Mucosa of stomach (tissue), 1 donor: ENCODE data around the gene TNFSF12.

Experiments used
- H3K27me3 ChIP-seq: one replicate; pipeline ENCODE4 v1.7.0; 2013; ENCODE audit warnings: mild to moderate bottlenecking, low read length; ENCODE audit not compliant: control insufficient read depth, insufficient read depth
- H3K36me3 ChIP-seq: one replicate; pipeline ENCODE4 v1.7.0; 2013; ENCODE audit warnings: low read length; ENCODE audit not compliant: control insufficient read depth, insufficient read depth
- H3K4me1 ChIP-seq: one replicate; pipeline ENCODE4 v1.7.0; 2013; ENCODE audit warnings: mild to moderate bottlenecking, low read length; ENCODE audit not compliant: control insufficient read depth, insufficient read depth
- H3K4me3 ChIP-seq: one replicate; pipeline ENCODE4 v1.7.0; 2013; ENCODE audit warnings: low read length
- H3K9ac ChIP-seq: one replicate; pipeline ENCODE4 v1.7.0; 2013; ENCODE audit warnings: mild to moderate bottlenecking, low read length, moderate library complexity
- H3K9me3 ChIP-seq: one replicate; pipeline ENCODE4 v1.7.0; 2013; ENCODE audit warnings: mild to moderate bottlenecking, low read length, moderate library complexity; ENCODE audit not compliant: control insufficient read depth
- donor health status: Pancreatic carcinoma.

The TNFSF12 gene

GRCh38 chr17:7548585-7549400, at the start of gene TNFSF12:
Gene TNFSF12, plus strand, starts transcription at chr17:7549058. Its CDS starts 96 bp downstream, at chr17:7549154.
- Histone ChIP-seq H3K9me3 (no peaks in the 10 kb centered on the region), H3K9ac (peak within 1 kb of the TSS; percentile 77), H3K4me3 (peak within 1 kb of the TSS; percentile 29), H3K4me1 (peaks cover 20% of the 10 kb centered on the region), H3K27me3 (no peaks in the 10 kb centered on the region), H3K36me3 (no peaks in the 10 kb centered on the region)

- H3K9ac ChIP-seq: no peak overlapping the region
- H3K9me3 ChIP-seq: no peaks in the 10 kb centered on the region
- H3K4me3 ChIP-seq: no peak overlapping the region
- H3K4me1 ChIP-seq: no peaks in the 10 kb centered on the region
- no peaks in the 10 kb centered on the region for H3K27me3 ChIP-seq
- H3K36me3 ChIP-seq: peaks cover 41% of the 10 kb centered on the region
Measured at GRCh38 chr17:7499161-7499560, 49.7 kb upstream of the TNFSF12 start.

- peaks cover 41% of the 10 kb centered on the region for H3K36me3 ChIP-seq
- no peaks in the 10 kb centered on the region for H3K4me1 ChIP-seq
- H3K4me3 ChIP-seq: no peak overlapping the region
- H3K27me3 ChIP-seq: no peaks in the 10 kb centered on the region
- no peaks in the 10 kb centered on the region for H3K9me3 ChIP-seq
- no peak overlapping the region for H3K9ac ChIP-seq
Measured at GRCh38 chr17:7501729-7502128, 47.1 kb upstream of the TNFSF12 start.

DNA sequence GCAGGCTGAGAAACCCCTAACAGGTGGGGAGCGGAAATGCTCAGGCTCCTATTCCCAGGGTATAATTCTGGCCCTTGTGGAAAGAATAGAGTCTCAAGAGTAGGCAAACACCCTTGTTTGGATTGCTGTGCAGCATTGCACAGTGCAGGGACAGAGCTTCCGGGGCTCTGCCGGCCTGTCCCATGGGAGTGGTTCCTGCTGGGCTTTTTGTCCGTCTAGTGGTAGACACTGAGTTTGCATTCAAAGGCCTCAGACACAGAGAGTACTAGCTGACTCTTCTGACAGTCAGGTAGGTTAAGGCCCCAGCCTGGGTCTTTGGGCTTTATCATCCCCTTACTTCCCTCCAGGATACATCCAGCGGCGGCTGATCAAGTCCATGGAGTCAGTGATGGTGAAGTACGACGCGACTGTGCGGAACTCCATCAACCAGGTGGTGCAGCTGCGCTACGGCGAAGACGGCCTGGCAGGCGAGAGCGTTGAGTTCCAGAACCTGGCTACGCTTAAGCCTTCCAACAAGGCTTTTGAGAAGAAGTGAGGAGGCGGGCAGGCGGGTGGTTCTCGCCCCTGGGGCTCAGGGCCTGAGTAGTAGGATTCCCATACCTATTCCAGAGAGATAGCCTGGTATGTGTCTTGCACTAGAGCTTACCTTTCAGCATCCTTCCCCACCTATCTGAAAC, 46.5 kb upstream of the TNFSF12 start:
- peaks cover 41% of the 10 kb centered on the region for H3K36me3 ChIP-seq
- H3K4me3 ChIP-seq: no peak overlapping the region
- no peaks in the 10 kb centered on the region for H3K27me3 ChIP-seq
- no peak overlapping the region for H3K9ac ChIP-seq
- H3K9me3 ChIP-seq: no peaks in the 10 kb centered on the region
- H3K4me1 ChIP-seq: no peaks in the 10 kb centered on the region

GRCh38 chr17:7502987-7503386, 45.9 kb upstream of the TNFSF12 start:
- Histone ChIP-seq H3K36me3 (peaks cover 42% of the 10 kb centered on the region), H3K9me3 (no peaks in the 10 kb centered on the region), H3K4me3 (no peak overlapping the region), H3K27me3 (no peaks in the 10 kb centered on the region), H3K9ac (no peak overlapping the region), H3K4me1 (no peaks in the 10 kb centered on the region)

DNA sequence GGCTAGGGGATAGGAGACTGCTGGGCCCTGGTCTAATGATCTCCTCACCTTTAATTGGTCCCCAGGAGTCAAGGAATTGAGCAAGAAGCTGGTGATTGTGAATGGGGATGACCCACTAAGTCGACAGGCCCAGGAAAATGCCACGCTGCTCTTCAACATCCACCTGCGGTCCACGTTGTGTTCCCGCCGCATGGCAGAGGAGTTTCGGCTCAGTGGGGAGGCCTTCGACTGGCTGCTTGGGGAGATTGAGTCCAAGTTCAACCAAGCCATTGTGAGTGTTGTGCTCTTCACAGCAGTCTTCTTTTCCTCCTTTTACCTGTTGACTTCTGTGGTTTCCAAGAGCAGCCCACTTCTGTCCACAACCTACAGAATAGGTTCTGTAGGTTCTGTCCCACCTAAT, 45.3 kb upstream of the TNFSF12 start:
- Histone ChIP-seq H3K9me3 (no peaks in the 10 kb centered on the region), H3K4me1 (no peaks in the 10 kb centered on the region), H3K4me3 (no peak overlapping the region), H3K27me3 (no peaks in the 10 kb centered on the region), H3K9ac (no peak overlapping the region), H3K36me3 (peaks cover 47% of the 10 kb centered on the region)

- H3K4me3 ChIP-seq: no peak overlapping the region
- no peaks in the 10 kb centered on the region for H3K9me3 ChIP-seq
- peaks cover 40% of the 10 kb centered on the region for H3K36me3 ChIP-seq
- H3K4me1 ChIP-seq: no peaks in the 10 kb centered on the region
- no peaks in the 10 kb centered on the region for H3K27me3 ChIP-seq
- no peak overlapping the region for H3K9ac ChIP-seq
Measured at GRCh38 chr17:7508145-7508544, 40.7 kb upstream of the TNFSF12 start.

- Histone ChIP-seq H3K9me3 (no peaks in the 10 kb centered on the region), H3K36me3 (peaks cover 38% of the 10 kb centered on the region), H3K9ac (no peak overlapping the region), H3K27me3 (no peaks in the 10 kb centered on the region), H3K4me1 (no peaks in the 10 kb centered on the region), H3K4me3 (no peak overlapping the region)
Measured at GRCh38 chr17:7508846-7509245, 40.0 kb upstream of the TNFSF12 start.

GRCh38 chr17:7509937-7510336, 38.9 kb upstream of the TNFSF12 start:
- H3K9me3 ChIP-seq: no peaks in the 10 kb centered on the region
- peaks cover 41% of the 10 kb centered on the region for H3K36me3 ChIP-seq
- H3K27me3 ChIP-seq: no peaks in the 10 kb centered on the region
- H3K4me1 ChIP-seq: peaks cover under 1% of the 10 kb centered on the region
- H3K9ac ChIP-seq: no peak overlapping the region
- H3K4me3 ChIP-seq: no peak overlapping the region

GRCh38 chr17:7511108-7511507, 37.8 kb upstream of the TNFSF12 start:
- Histone ChIP-seq H3K4me1 (peaks cover 9% of the 10 kb centered on the region), H3K9ac (no peak overlapping the region), H3K27me3 (no peaks in the 10 kb centered on the region), H3K36me3 (peaks cover 41% of the 10 kb centered on the region), H3K4me3 (no peak overlapping the region), H3K9me3 (no peaks in the 10 kb centered on the region)

DNA sequence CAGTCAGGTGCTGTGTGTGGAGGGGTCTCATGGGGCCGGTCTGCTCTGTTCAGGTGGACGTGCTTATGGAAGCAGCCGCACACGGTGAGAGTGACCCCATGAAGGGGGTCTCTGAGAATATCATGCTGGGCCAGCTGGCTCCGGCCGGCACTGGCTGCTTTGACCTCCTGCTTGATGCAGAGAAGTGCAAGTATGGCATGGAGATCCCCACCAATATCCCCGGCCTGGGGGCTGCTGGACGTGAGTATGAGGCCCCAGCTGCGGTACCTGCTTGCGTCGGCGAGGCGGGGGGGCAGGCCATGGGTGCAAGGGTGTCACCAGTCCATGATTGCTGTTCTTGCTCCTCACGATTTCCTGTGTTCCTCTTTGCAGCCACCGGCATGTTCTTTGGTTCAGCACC, 36.8 kb upstream of the TNFSF12 start:
- Histone ChIP-seq H3K4me1 (peaks cover 14% of the 10 kb centered on the region), H3K9me3 (no peaks in the 10 kb centered on the region), H3K9ac (no peak overlapping the region), H3K4me3 (no peak overlapping the region), H3K27me3 (no peaks in the 10 kb centered on the region), H3K36me3 (peaks cover 41% of the 10 kb centered on the region)

- H3K4me3 ChIP-seq: no peak overlapping the region
- no peaks in the 10 kb centered on the region for H3K9me3 ChIP-seq
- H3K4me1 ChIP-seq: peaks cover 14% of the 10 kb centered on the region
- H3K36me3 ChIP-seq: peaks cover 40% of the 10 kb centered on the region
- H3K27me3 ChIP-seq: no peaks in the 10 kb centered on the region
- no peak overlapping the region for H3K9ac ChIP-seq
Measured at GRCh38 chr17:7512824-7513540, 35.9 kb upstream of the TNFSF12 start.
